ENCODE results near the gene PTMA.

- TF ChIP-seq CTCF (conservative IDR thresholded peaks at IDR 0.05; ENCODE audit: low read depth, low read length), result no peak
- no peak for TF ChIP-seq EZH2 (IDR thresholded peaks at IDR 0.05; ENCODE audit: low read length, unreplicated experiment)
Measured at GRCh38 chr2:231743376-231744116, 35.2 kb downstream of the PTMA start.
